Stimulated activated CD8-positive, alpha-beta memory T cell treated with anti-CD3 and anti-CD28 coated beads, Interleukin-7, amount 100 ng/mL, for 48 hours (primary cell): ENCODE results near the gene CYTH3.
"Not testable (repeated sequence)": the region's sequence is repeated elsewhere in the genome, so short reads cannot be mapped to it uniquely, and the experiment has no call there.

Source experiments
- DNase-seq, 2 donors: peaks; one replicate each; pipeline ENCODE4 v3.0.0-alpha.2; 2020; ENCODE audit warnings: low read depth in 1 of 2; ENCODE audit errors: extremely low read depth in 1 of 2

CYTH3 gene

GRCh38 chr7:6154542-6155404 is 117.7 kb downstream of the CYTH3 start:
- DNase-seq, result no peak

GRCh38 chr7:6153646-6154541 is 118.5 kb downstream of the CYTH3 start:
- DNase-seq, result no peak

DNA sequence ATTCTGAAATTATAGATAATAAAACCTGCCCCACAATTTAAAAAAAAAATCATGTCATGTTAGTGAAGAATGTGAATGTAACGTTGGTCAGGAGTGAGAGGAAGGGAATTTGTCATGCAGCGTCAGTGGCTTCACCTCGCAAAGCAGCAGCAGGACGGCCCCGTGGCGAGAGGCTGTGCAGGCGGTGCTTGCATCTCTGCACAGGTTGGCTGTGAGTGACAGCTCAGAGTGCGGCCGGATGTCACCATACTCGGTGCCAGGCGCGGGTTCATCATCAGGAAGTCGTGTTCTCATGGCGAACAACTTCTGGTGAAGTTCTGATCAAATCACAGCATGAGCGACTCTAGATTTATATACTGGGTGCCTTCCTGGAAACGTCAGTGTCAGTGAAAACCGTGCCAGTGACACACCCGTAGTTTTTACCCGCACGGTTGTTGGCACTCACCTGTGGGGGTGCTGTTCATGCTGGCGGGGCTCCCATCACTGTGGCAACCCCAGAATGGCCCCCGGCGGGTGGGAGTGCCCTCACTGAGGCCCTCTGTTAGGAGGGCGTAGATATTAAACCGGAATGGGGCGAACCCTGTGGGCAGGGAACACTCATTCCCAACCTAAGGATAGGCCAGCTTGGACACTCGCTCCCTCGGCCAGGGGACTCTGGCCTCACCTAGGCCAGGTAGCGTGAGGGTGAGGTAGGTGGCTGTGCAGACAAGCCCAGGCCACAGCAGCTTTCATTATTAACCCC is 120.3 kb downstream of the CYTH3 start:
- DNase-seq, result no peak

DNA sequence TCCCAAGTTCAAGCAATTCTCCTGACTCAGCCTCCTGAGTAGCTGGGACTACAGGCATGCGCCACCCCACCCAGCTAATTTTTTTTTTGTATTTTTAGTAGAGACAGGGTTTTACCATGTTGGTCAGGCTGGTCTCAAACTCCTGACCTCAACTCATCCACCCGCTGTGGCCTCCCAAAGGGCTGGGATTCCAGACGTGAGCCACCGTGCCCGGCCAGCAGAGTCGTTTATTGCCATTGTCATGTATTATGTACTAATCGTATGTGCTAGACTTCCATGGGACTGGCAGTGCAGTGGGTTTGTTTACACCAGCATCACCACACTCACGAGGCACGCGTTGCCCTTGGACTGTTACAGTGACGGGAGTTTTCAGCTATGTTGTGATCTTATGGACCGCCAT is 120.9 kb downstream of the CYTH3 start:
- not testable (repeated sequence) for DNase-seq

GRCh38 chr7:6149996-6150395 is 122.4 kb downstream of the CYTH3 start:
- DNase-seq, result no peak

DNA sequence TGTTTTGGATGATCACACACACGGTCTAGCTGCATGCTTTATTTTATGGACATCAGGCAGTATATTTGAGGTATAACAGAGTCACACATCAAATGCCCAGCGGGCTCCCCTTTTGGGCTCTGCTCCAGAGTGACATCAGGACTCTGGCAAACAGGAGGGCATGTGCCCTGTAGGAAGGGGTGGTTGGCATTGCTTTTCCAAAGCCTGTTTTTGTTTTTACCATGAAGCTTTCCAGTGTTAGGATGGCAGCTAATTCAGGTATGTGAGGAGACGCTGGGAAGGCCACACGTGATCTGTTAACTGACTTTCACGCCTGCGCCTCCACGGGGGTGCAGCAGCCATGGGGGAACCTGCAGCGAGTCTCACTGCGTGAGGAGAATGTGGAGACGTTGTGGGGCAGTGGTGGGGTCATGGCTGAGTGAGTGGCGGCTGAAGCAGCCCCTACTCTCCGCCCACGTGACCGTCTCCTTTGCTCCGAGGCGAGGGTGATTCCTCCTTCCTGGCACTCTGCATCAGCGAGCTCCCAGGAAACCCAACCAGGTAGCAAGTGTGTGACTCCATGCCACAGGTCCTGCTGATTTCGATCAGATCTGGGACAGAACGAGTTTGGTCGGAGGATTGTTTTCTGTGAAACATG is 123.6 kb downstream of the CYTH3 start:
- DNase-seq, result no peak

- no peak for DNase-seq
Measured at GRCh38 chr7:6147627-6148026, 124.8 kb downstream of the CYTH3 start.

GRCh38 chr7:6146666-6147065 is 125.8 kb downstream of the CYTH3 start:
- DNase-seq, result no peak

DNA sequence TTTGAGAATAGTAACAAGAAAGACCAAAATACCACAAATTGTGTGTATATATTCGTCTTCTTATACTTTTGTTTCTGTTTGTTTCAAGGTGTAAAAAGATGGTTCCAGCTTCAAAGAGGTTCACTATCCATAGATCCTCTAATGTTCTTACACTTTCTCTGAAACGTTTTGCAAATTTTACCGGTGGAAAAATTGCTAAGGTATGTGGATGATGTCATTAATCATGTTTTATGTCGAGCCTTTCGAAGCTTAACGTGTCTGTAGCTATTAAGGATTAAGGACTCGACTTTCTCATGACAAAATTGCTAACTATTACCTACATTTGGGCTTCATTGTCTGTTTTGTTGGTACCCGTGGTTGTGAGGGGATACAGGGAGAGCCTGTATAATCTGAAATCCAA is 128.4 kb downstream of the CYTH3 start:
- no peak for DNase-seq

DNA sequence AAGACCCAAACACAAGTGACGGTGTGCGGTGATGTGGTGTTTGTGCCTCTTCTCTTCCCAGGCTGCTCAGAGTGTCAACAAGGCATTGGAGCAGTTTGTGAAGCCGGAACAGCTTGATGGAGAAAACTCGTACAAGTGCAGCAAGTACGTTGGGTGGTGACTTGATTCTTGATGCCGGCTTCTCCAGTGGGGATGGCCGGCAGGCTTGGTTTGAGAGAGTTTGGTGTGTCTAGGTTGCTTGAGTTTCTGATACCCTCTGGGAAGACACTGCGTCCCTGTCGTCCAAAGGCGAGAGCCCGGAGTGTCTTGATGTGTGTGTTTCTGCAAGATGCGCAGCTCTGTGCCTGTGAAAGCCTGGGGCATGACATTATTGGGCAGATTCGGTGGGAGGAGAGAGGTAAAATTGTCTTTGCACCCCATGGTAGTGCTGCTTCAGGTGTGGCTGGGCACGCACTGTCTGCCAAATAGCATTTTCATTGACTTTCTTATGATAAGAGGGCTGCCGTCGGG is 129.5 kb downstream of the CYTH3 start:
- DNase-seq, result no peak

GRCh38 chr7:6139189-6139996 is 133.0 kb downstream of the CYTH3 start:
- DNase-seq, result no peak

DNA sequence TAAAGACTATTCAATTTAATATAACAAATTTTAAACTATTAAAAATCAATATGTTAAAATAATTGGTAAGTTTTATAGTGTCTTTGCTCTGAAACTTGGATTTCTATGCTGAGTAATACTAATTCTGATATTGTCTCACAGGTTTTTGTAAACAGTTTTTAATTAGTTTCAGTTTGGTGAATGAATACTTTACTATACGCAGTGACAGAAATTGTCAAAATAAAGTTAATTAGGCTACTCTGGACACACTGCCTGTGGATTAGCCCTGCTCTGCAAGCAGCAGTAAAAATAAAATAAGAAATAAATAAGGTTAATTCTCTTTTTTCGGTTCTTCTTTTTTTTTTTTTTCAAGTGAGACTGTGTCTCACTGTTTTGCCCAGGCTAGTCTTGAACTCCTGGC is 135.9 kb downstream of the CYTH3 start:
- no peak for DNase-seq

- DNase-seq, result no peak
Measured at GRCh38 chr7:6133249-6133648, 139.2 kb downstream of the CYTH3 start.

- DNase-seq, result no peak
Measured at GRCh38 chr7:6130007-6130587, 142.3 kb downstream of the CYTH3 start.

- no peak for DNase-seq
Measured at GRCh38 chr7:6128205-6128604, 144.2 kb downstream of the CYTH3 start.

- no peak for DNase-seq
Measured at GRCh38 chr7:6127110-6127490, 145.3 kb downstream of the CYTH3 start.

GRCh38 chr7:6123843-6124242 is 148.6 kb downstream of the CYTH3 start:
- no peak for DNase-seq

GRCh38 chr7:6121141-6121540 is 151.3 kb downstream of the CYTH3 start:
- no peak for DNase-seq

- no peak for DNase-seq
Measured at GRCh38 chr7:6117533-6117932, 154.9 kb downstream of the CYTH3 start.
